Heart left ventricle (tissue), 13 donors: ENCODE measurements around the gene BMP8A.

Source experiments
- POLR2A ChIP-seq, 2 donors: fragments of 450-650 bp; IDR thresholded peaks; one replicate each; pipeline ENCODE4 v1.6.1; 2017; ENCODE audit warnings: antibody characterized with exemption in 2 of 2, mild to moderate bottlenecking in 2 of 2, moderate library complexity in 2 of 2
- TF ChIP-seq, protein P1 (sequence below), 12 donors: fragments of 200-600 bp; sonication (generic) in 4 of 12; IDR thresholded peaks; one replicate each; pipeline versions ENCODE4 v1.5.0 to v1.8.0; 2018 to 2022; ENCODE audit warnings: antibody characterized with exemption in 12 of 12, mild to moderate bottlenecking in 5 of 12
- donor health status: ischemic (EF 13 %, LVEDD 7.1; RV severe dilation, severe dysfunction).
- donor health status: DM: no; HTN: yes; CAD: no.
- donor health status: DM: no; HTN: no; CAD: no.
- donor health status: ischemic (EF 25% LVEDD 6.9; RV normal size, moderate dysfunction).
- donor health status: ischemic (EF 25% LVEDD 5.7; RV mildly dilated, moderate dysfunction).
- donor health status: ischemic (EF 35%, LVEDD 5.7; RV mildly dilated, moderate dysfunction).
- donor health status: nonischemic (EF 11% LVEDD 7.7; RV severe dilation, severe dysfunction).
- donor health status: DM: yes; HTN: yes; CAD: no.
- donor health status: PGD.
- donor health status: ischemic (EF 29% LVEDD 5.4; RV normal size, mild dysfunction).
- donor health status: nonischemic (EF 23%, LVEDD 6.1; RV moderate dilation, normal function).

DNA sequence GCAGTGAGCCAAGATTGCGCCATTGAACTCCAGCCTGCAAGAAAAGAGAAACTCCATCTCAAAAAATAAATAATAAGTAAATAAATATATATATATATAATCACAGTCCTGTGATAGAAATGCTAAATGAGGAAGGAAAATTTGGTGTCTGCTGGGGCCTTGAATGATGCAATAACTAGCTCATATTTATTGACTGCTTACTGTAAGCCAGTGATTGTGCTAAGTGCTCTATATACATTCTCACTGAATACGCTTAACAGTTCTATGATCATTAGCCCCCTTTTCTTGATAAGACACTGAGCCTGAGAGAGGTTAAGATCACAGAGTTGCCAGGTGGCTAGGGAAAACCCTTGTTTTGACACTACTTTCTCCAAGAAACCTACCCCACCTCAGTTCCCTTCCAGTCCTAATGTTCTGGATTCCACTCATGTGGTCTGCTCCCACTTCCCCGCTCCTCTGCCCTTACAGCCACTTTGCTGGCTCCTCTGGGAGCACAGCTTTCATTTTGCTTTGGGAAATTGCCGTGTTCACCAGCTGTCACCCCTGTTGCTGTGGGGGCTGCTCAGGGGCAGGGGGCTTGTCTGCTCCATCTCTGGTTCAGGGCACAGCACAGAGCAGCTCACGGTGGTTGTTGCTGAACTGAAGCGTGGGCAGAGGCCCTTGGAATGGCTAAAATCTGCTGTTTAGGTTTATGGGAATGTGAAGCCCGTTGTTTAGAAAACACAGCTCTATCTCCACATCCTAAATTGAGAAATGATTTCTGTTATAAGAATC lies 2.5 kb upstream of the BMP8A start:
- TF ChIP-seq, protein P1, sequence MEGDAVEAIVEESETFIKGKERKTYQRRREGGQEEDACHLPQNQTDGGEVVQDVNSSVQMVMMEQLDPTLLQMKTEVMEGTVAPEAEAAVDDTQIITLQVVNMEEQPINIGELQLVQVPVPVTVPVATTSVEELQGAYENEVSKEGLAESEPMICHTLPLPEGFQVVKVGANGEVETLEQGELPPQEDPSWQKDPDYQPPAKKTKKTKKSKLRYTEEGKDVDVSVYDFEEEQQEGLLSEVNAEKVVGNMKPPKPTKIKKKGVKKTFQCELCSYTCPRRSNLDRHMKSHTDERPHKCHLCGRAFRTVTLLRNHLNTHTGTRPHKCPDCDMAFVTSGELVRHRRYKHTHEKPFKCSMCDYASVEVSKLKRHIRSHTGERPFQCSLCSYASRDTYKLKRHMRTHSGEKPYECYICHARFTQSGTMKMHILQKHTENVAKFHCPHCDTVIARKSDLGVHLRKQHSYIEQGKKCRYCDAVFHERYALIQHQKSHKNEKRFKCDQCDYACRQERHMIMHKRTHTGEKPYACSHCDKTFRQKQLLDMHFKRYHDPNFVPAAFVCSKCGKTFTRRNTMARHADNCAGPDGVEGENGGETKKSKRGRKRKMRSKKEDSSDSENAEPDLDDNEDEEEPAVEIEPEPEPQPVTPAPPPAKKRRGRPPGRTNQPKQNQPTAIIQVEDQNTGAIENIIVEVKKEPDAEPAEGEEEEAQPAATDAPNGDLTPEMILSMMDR (IDR thresholded peaks at IDR 0.05), result no peak
- TF ChIP-seq POLR2A (IDR thresholded peaks at IDR 0.05), result no peak
